ENCODE measurements around the gene GABRR1. TPM values are rescaled to one million over a fixed set of nuclear protein-coding genes. Genes with fewer than 3 reads are reported as not detected.

GABRR1 gene
- total RNA-seq, 4 donors from 2014 or later: 0.31 TPM; not detected in 3

DNA sequence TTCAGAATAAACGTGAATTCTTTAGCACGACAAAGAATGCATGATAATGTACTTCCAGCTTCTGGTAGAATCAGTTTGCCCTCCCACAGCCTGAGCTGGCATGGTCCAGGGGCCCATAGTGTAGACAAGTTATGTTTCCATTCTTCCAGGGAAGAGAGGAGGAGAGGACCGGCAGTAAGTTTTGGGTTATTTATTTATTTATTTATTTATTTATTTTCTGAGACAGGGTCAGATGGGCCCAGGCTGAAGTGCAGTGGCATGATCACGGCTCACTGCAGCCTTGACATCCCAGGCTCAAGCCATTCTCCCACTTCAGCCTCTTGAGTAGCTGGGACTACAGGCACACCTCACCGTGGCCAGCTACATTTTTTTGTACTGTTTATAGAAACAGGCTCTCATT lies 4.7 kb downstream of the GABRR1 start:
- Histone ChIP-seq H3K27ac (no peak overlapping the region), H3K27me3 (no peaks in the 10 kb centered on the region), H3K4me3 (no peak overlapping the region), H3K4me1 (peaks cover 0 to 5% (median 0%) of the 10 kb centered on the region in 3 donors), H3K36me3 (no peaks in the 10 kb centered on the region), H3K9me3 (no peaks in the 10 kb centered on the region)
- WGBS, 2 donors (ENCODE audit: low coverage in 1 of 2): 0 to 59% methylated on average over 1 to 5 of the region's 5 CpGs
- TF ChIP-seq POLR2AphosphoS5 (IDR thresholded peaks at IDR 0.05) (no peak), EP300 (IDR thresholded peaks at IDR 0.05) (no peak), POLR2A (IDR thresholded peaks at IDR 0.05) (no peak)
- TF ChIP-seq, protein P1, sequence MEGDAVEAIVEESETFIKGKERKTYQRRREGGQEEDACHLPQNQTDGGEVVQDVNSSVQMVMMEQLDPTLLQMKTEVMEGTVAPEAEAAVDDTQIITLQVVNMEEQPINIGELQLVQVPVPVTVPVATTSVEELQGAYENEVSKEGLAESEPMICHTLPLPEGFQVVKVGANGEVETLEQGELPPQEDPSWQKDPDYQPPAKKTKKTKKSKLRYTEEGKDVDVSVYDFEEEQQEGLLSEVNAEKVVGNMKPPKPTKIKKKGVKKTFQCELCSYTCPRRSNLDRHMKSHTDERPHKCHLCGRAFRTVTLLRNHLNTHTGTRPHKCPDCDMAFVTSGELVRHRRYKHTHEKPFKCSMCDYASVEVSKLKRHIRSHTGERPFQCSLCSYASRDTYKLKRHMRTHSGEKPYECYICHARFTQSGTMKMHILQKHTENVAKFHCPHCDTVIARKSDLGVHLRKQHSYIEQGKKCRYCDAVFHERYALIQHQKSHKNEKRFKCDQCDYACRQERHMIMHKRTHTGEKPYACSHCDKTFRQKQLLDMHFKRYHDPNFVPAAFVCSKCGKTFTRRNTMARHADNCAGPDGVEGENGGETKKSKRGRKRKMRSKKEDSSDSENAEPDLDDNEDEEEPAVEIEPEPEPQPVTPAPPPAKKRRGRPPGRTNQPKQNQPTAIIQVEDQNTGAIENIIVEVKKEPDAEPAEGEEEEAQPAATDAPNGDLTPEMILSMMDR (IDR thresholded peaks at IDR 0.05): no peak
- no peak for ATAC-seq

DNA sequence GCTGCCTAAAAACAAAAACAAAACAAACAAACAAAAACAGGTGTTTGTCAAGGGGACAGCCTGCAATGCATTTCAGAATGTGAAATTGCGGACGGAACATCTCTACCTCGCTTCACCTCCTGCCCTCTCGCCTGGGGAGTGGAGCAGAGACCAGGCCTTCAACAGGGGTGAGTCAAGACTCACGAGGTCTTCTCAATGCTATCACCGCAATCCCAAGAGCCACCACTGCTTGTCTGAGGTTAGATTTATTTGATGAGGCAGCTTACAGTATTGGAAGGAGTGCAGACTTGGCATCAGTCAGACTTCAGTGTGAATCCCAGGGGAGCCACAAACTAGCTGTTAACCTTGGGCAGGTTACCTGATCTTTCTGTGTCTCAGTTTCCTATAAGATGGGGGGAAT lies 7.7 kb downstream of the GABRR1 start:
- Histone ChIP-seq H3K9me3 (no peaks in the 10 kb centered on the region), H3K27ac (no peak overlapping the region), H3K4me3 (no peak overlapping the region), H3K27me3 (no peaks in the 10 kb centered on the region), H3K36me3 (no peaks in the 10 kb centered on the region), H3K4me1 (no peaks in the 10 kb centered on the region)
- no peak for TF ChIP-seq POLR2A (IDR thresholded peaks at IDR 0.05)
- no peak for TF ChIP-seq POLR2AphosphoS5 (IDR thresholded peaks at IDR 0.05)
- TF ChIP-seq, protein P1 (IDR thresholded peaks at IDR 0.05): no peak
- no peak for TF ChIP-seq EP300 (IDR thresholded peaks at IDR 0.05)
- ATAC-seq: no peak
- 90 to 93% methylated on average over 4 to 6 of the region's 6 CpGs for WGBS, 2 donors (ENCODE audit: low coverage in 1 of 2)

DNA sequence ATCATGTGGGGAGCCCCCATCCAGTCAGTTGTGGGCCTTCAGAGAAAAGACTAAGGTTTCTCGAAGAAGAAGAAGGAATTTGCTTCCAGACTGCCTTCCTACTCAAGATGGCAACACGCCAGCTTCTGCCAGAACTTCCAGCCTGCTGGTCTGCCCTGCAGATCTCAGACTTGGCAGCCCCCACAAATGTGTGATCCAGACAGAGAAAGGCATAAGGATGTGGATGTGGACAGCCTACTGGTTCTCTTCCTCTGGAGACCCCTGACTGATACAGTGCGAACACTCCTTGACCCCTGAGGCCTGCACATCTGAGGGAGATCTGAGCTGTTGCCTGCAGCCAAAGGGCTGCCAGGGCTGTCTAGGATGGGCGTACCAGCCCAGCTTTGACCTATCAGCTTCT lies 8.6 kb downstream of the GABRR1 start:
- Histone ChIP-seq H3K4me1 (no peaks in the 10 kb centered on the region), H3K36me3 (no peaks in the 10 kb centered on the region), H3K27ac (no peak overlapping the region), H3K9me3 (no peaks in the 10 kb centered on the region), H3K27me3 (no peaks in the 10 kb centered on the region), H3K4me3 (no peak overlapping the region)
- ATAC-seq: no peak
- WGBS, 2 donors (ENCODE audit: low coverage in 1 of 2): 35 to 80% methylated on average over 2 to 3 of the region's 4 CpGs
- TF ChIP-seq, protein P1 (IDR thresholded peaks at IDR 0.05): no peak
- no peak for TF ChIP-seq POLR2AphosphoS5 (IDR thresholded peaks at IDR 0.05)
- no peak for TF ChIP-seq POLR2A (IDR thresholded peaks at IDR 0.05)
- TF ChIP-seq EP300 (IDR thresholded peaks at IDR 0.05): no peak

DNA sequence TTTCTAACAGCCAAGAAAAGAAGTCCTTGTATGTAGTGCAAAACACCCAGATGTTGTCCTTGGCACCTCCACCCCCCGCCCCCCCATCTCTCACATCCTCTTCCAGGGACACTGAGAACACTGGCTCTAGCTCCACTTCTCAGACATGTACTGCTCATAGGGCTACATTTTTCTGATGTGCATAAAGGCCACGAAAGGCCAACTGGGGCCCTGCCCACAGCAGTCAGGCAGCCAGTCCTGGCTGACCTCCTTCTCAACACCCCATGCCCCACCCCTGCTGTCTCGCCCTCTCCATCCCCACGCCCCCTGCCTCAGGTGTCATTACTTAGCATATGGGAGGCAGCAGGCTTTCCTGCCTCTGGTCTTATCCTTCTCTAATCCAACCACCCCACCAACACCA lies 11.3 kb downstream of the GABRR1 start:
- no peaks in the 10 kb centered on the region for H3K27me3 ChIP-seq
- WGBS, 2 donors (ENCODE audit: low coverage in 1 of 2): 63 to 84% methylated on average over 2 of the region's 4 CpGs
- no peaks in the 10 kb centered on the region for H3K4me1 ChIP-seq
- no peak for TF ChIP-seq EP300 (IDR thresholded peaks at IDR 0.05)
- TF ChIP-seq, protein P1 (IDR thresholded peaks at IDR 0.05): no peak
- TF ChIP-seq POLR2AphosphoS5 (IDR thresholded peaks at IDR 0.05): no peak
- no peak for TF ChIP-seq POLR2A (IDR thresholded peaks at IDR 0.05)
- H3K27ac ChIP-seq: no peak overlapping the region
- no peak for ATAC-seq
- no peak overlapping the region for H3K4me3 ChIP-seq
- H3K36me3 ChIP-seq: no peaks in the 10 kb centered on the region
- H3K9me3 ChIP-seq: no peaks in the 10 kb centered on the region

DNA sequence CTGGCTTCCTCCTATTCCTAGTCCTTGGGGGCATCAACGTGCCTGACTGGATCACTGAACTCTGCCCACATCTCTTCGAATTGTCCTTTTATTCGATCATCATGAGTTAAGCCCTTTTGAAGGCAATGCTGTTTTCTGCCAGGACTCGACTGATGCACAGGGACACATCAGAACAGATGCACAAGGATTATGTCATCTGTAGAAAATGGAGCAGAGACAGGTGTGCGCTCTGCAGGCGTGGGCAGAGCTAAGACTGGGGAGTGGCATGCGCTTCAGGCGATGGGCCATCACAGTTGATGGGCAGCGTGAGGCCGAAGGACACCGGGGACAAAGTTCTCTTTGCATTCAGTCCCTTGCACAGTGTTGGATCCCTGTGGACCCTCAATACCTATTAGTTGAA lies 13.1 kb downstream of the GABRR1 start:
- no peak overlapping the region for H3K4me3 ChIP-seq
- H3K9me3 ChIP-seq: no peaks in the 10 kb centered on the region
- 88 to 89% methylated on average over 9 to 10 of the region's 11 CpGs for WGBS, 2 donors (ENCODE audit: low coverage in 1 of 2)
- no peak overlapping the region for H3K27ac ChIP-seq
- TF ChIP-seq POLR2AphosphoS5 (IDR thresholded peaks at IDR 0.05) (no peak), EP300 (IDR thresholded peaks at IDR 0.05) (no peak), POLR2A (IDR thresholded peaks at IDR 0.05) (no peak)
- TF ChIP-seq, protein P1 (IDR thresholded peaks at IDR 0.05): no peak
- no peak for ATAC-seq
- no peaks in the 10 kb centered on the region for H3K27me3 ChIP-seq
- H3K36me3 ChIP-seq: no peaks in the 10 kb centered on the region
- H3K4me1 ChIP-seq: no peaks in the 10 kb centered on the region
